Liver (tissue), 9 donors: Measurements from ENCODE around the gene PDZD2. TPM values are rescaled to one million over a fixed set of nuclear protein-coding genes. Genes with fewer than 3 reads are reported as not detected.

Source experiments
- DNase-seq: peaks from one replicate; pipeline ENCODE4 v3.0.0-alpha.2; 2017; ENCODE audit warnings: low spot score
- H3K27ac ChIP-seq, 2 donors: one replicate each; pipeline ENCODE4 v1.7.0; 2013; ENCODE audit warnings: inconsistent platforms in 2 of 2, low read length in 2 of 2, control low read depth in 1 of 2, low read depth in 1 of 2, mild to moderate bottlenecking in 1 of 2
- H3K27me3 ChIP-seq, 4 donors: one replicate each; pipeline versions ENCODE4 v1.6.1 to v1.7.0; 2013; ENCODE audit warnings: low read length in 3 of 4, inconsistent platforms in 1 of 4, mild to moderate bottlenecking in 1 of 4, moderate library complexity in 1 of 4; ENCODE audit not compliant: control insufficient read depth in 4 of 4, insufficient read depth in 4 of 4
- H3K36me3 ChIP-seq, 4 donors: one replicate each; pipeline versions ENCODE4 v1.6.1 to v1.7.0; 2013; ENCODE audit warnings: low read length in 3 of 4, mild to moderate bottlenecking in 3 of 4, low read depth in 1 of 4, moderate library complexity in 1 of 4; ENCODE audit not compliant: control insufficient read depth in 4 of 4, insufficient read depth in 3 of 4
- H3K4me1 ChIP-seq, 4 donors: one replicate each; pipeline versions ENCODE4 v1.6.1 to v1.7.0; 2013; ENCODE audit warnings: low read length in 3 of 4, mild to moderate bottlenecking in 3 of 4, moderate library complexity in 1 of 4; ENCODE audit not compliant: control insufficient read depth in 4 of 4, insufficient read depth in 4 of 4
- H3K4me3 ChIP-seq, 3 donors: one replicate each; pipeline versions ENCODE4 v1.6.1 to v1.7.0; 2013; ENCODE audit warnings: low read length in 3 of 3, control low read depth in 1 of 3, low read depth in 1 of 3, mild to moderate bottlenecking in 1 of 3
- H3K9ac ChIP-seq, 2 donors: one replicate each; pipeline ENCODE4 v1.7.0; 2013; ENCODE audit warnings: low read length in 2 of 2, mild to moderate bottlenecking in 2 of 2, moderate library complexity in 2 of 2, control low read depth in 1 of 2, low read depth in 1 of 2
- H3K9me3 ChIP-seq, 4 donors: one replicate each; pipeline versions ENCODE4 v1.6.1 to v1.7.0; 2013; ENCODE audit warnings: low read length in 3 of 4; ENCODE audit not compliant: control insufficient read depth in 4 of 4
- ATF3 ChIP-seq: IDR thresholded peaks from 2 replicates; pipeline ENCODE4 v1.6.1; 2016; ENCODE audit warnings: antibody characterized with exemption
- CTCF ChIP-seq: fragments of 150-350 bp; IDR thresholded peaks from 2 replicates; pipeline ENCODE4 v1.5.1; 2017; ENCODE audit warnings: improper control_type of control experiment, low read depth, low read length; ENCODE audit not compliant: missing input control
- EGR1 ChIP-seq, 2 donors: IDR thresholded peaks; 2 replicates each; pipeline ENCODE4 v1.6.1; 2016 to 2018; ENCODE audit warnings: antibody characterized with exemption in 2 of 2, low read depth in 2 of 2
- FOXA1 ChIP-seq: IDR thresholded peaks from 2 replicates; pipeline ENCODE4 v1.6.1; 2016; ENCODE audit warnings: antibody characterized with exemption
- HNF4A ChIP-seq, 2 donors: conservative IDR thresholded peaks; 2 replicates each; pipeline ENCODE4 v1.6.1; 2016; ENCODE audit warnings: antibody characterized with exemption in 2 of 2, mild to moderate bottlenecking in 2 of 2
- HNF4G ChIP-seq: IDR thresholded peaks from 2 replicates; pipeline ENCODE4 v1.6.1; 2016; ENCODE audit warnings: antibody characterized with exemption
- JUND ChIP-seq, 2 donors: IDR thresholded peaks; 2 replicates each; pipeline ENCODE4 v1.6.1; 2016; ENCODE audit warnings: antibody characterized with exemption in 2 of 2
- MAX ChIP-seq: IDR thresholded peaks from 2 replicates; pipeline ENCODE4 v1.6.1; 2016; ENCODE audit warnings: antibody characterized with exemption
- NR2F2 ChIP-seq: IDR thresholded peaks from 2 replicates; pipeline ENCODE4 v1.6.1; 2016; ENCODE audit warnings: antibody characterized with exemption
- RAD21 ChIP-seq, 2 donors: IDR thresholded peaks; 2 replicates each; pipeline ENCODE4 v1.6.1; 2016; ENCODE audit warnings: antibody characterized with exemption in 2 of 2, mild to moderate bottlenecking in 2 of 2
- SP1 ChIP-seq: IDR thresholded peaks from 2 replicates; pipeline ENCODE4 v1.6.1; 2018; ENCODE audit warnings: antibody characterized with exemption, mild to moderate bottlenecking
- TAF1 ChIP-seq: conservative IDR thresholded peaks from 2 replicates; pipeline ENCODE4 v1.6.1; 2016; ENCODE audit warnings: antibody characterized with exemption, mild to moderate bottlenecking
- YY1 ChIP-seq: IDR thresholded peaks from 2 replicates; pipeline ENCODE4 v1.6.1; 2016; ENCODE audit warnings: antibody characterized with exemption, mild to moderate bottlenecking
- WGBS: extraction: QIAGEN DNeasy Blood & Tissue Kit; methylation state at CpG from one replicate; pipeline ENCODE4 v1.1.7; 2013; 5-methylcytosine and 5-hydroxymethylcytosine counted together
- polyA plus RNA-seq, 2 donors: library from polyadenylated mRNA; stranded (reverse) in 1 of 2; unstranded in 1 of 2; fragments of 200-250 nt in 1 of 2; fragments of >200 nt in 1 of 2; fragmentation: Nextera tagmentation in 1 of 2; extraction: Ambion mirVana in 1 of 2; gene quantifications; one replicate each; pipeline versions ENCODE4 v1.2.1 to v1.2.3, GENCODE V29; 2013 to 2015
- total RNA-seq, 2 donors: library from RNA; depleted of rRNA; stranded (reverse); fragments of >200 nt; gene quantifications; one replicate each; pipeline ENCODE4 v1.2.3, GENCODE V29; 2014
- donor health status: healthy.
- donor health status: healthy.
- donor health status: healthy.
- donor health status: healthy.
- donor health status: healthy.

The PDZD2 gene
- total and polyA plus RNA-seq, 4 donors = 0.27 to 1.1 (median 0.54) TPM

- Histone ChIP-seq H3K9me3 (no peaks in the 10 kb centered on the region), H3K4me3 (no peak overlapping the region), H3K27ac (no peak overlapping the region), H3K27me3 (no peaks in the 10 kb centered on the region), H3K9ac (no peak overlapping the region), H3K4me1 (no peaks in the 10 kb centered on the region), H3K36me3 (no peaks in the 10 kb centered on the region)
- no peak for DNase-seq
- WGBS = 70% methylated on average over 14 of the region's 14 CpGs
- TF ChIP-seq MAX (no peak), ATF3 (no peak), NR2F2 (no peak), JUND (IDR thresholded peaks at IDR 0.05) (no peak), HNF4A (conservative IDR thresholded peaks at IDR 0.05) (no peak), EGR1 (IDR thresholded peaks at IDR 0.05; ENCODE audit: low read depth in 2 of 2) (no peak), HNF4G (no peak), YY1 (no peak)
Measured at GRCh38 chr5:32018476-32019436, 379.8 kb downstream of the PDZD2 start.

GRCh38 chr5:32020271-32020670, 381.3 kb downstream of the PDZD2 start:
- no peak for TF ChIP-seq RAD21 (IDR thresholded peaks at IDR 0.05)
- no peak for TF ChIP-seq YY1
- no peak for TF ChIP-seq FOXA1
- no peak for TF ChIP-seq TAF1
- no peak for TF ChIP-seq SP1
- WGBS = 73% methylated on average over 4 of the region's 4 CpGs
- H3K9me3 ChIP-seq = no peaks in the 10 kb centered on the region

GRCh38 chr5:32020946-32021345, 382.0 kb downstream of the PDZD2 start:
- Histone ChIP-seq H3K9me3 (no peaks in the 10 kb centered on the region), H3K27ac (no peak overlapping the region), H3K27me3 (no peaks in the 10 kb centered on the region), H3K4me3 (no peak overlapping the region), H3K36me3 (no peaks in the 10 kb centered on the region), H3K9ac (no peak overlapping the region), H3K4me1 (no peaks in the 10 kb centered on the region)
- DNase-seq = no peak
- WGBS = 87% methylated on average over 7 of the region's 7 CpGs
- no peak for TF ChIP-seq YY1

More at GRCh38 chr5:32020271-32020670, 381.3 kb downstream of the PDZD2 start:
- peak overlapping the region in 1 of 2 donors; percentile 67 for H3K9ac ChIP-seq
- no peak for DNase-seq
- no peak overlapping the region for H3K27ac ChIP-seq
- no peaks in the 10 kb centered on the region for H3K36me3 ChIP-seq
- H3K4me3 ChIP-seq = peak overlapping the region in 1 of 3 donors; percentile 30
- no peaks in the 10 kb centered on the region for H3K27me3 ChIP-seq
- H3K4me1 ChIP-seq = no peaks in the 10 kb centered on the region

GRCh38 chr5:32021771-32022170, 382.8 kb downstream of the PDZD2 start:
- Histone ChIP-seq H3K36me3 (no peaks in the 10 kb centered on the region), H3K4me3 (no peak overlapping the region), H3K9ac (no peak overlapping the region), H3K4me1 (no peaks in the 10 kb centered on the region), H3K9me3 (no peaks in the 10 kb centered on the region), H3K27ac (no peak overlapping the region), H3K27me3 (no peaks in the 10 kb centered on the region)
- no peak for DNase-seq
- 68% methylated on average over 3 of the region's 3 CpGs for WGBS
- TF ChIP-seq ATF3 = no peak
- no peak for TF ChIP-seq CTCF
